Osteoblast (primary cell): ENCODE results near the gene CD6. TPM values are rescaled to one million over a fixed set of nuclear protein-coding genes. Genes with fewer than 3 reads are reported as not detected.

ENCODE experiments used
- DNase-seq: peaks from one replicate; pipeline ENCODE4 v3.0.0; 2011; ENCODE audit warnings: low spot score, mixed read lengths; ENCODE audit not compliant: insufficient read length; ENCODE audit errors: missing footprints
- H2AFZ ChIP-seq: 2 replicates; pipeline ENCODE4 v1.6.0; 2011; ENCODE audit warnings: mild to moderate bottlenecking, low read length
- H3K27ac ChIP-seq: 2 replicates; pipeline ENCODE4 v1.5.1; 2011; ENCODE audit warnings: mild to moderate bottlenecking, low read depth, low read length, moderate library complexity
- H3K27me3 ChIP-seq: 2 replicates; pipeline ENCODE4 v1.6.0; 2012; ENCODE audit warnings: mild to moderate bottlenecking, control low read depth, inconsistent platforms, low read length, moderate library complexity; ENCODE audit not compliant: insufficient read depth
- H3K36me3 ChIP-seq: 2 replicates; pipeline ENCODE4 v1.5.1; 2011; ENCODE audit warnings: mild to moderate bottlenecking, low read length, control low read depth, moderate library complexity; ENCODE audit not compliant: insufficient read depth
- H3K4me1 ChIP-seq: 2 replicates; pipeline ENCODE4 v1.5.1; 2011; ENCODE audit warnings: mild to moderate bottlenecking, low read length, control low read depth, moderate library complexity; ENCODE audit not compliant: insufficient read depth
- H3K4me2 ChIP-seq: 2 replicates; pipeline ENCODE4 v1.6.0; 2011; ENCODE audit warnings: mild to moderate bottlenecking, low read length; ENCODE audit not compliant: insufficient read depth
- H3K4me3 ChIP-seq: fragments of 200-600 bp; sonication (generic); 3 replicates; pipeline ENCODE4 v1.5.1; 2012; ENCODE audit warnings: mild to moderate bottlenecking, low read length, inconsistent platforms; ENCODE audit not compliant: insufficient read depth
- H3K79me2 ChIP-seq: 2 replicates; pipeline ENCODE4 v1.6.0; 2012; ENCODE audit warnings: mild to moderate bottlenecking, low read length, control low read depth, inconsistent platforms; ENCODE audit not compliant: insufficient read depth
- H3K9me3 ChIP-seq: 2 replicates; pipeline ENCODE4 v1.5.1; 2011; ENCODE audit warnings: low read depth, low read length, control low read depth
- H4K20me1 ChIP-seq: 2 replicates; pipeline ENCODE4 v1.6.0; 2012; ENCODE audit warnings: mild to moderate bottlenecking, low read length, control low read depth; ENCODE audit not compliant: insufficient read depth
- CTCF ChIP-seq: IDR thresholded peaks from 2 replicates; pipeline ENCODE4 v1.5.1; 2011; ENCODE audit warnings: mild to moderate bottlenecking, low read depth, low read length, moderate library complexity; ENCODE audit errors: extremely low read depth
- total RNA-seq: library from RNA; depleted of rRNA; stranded (reverse); fragments of >200 nt; gene quantifications from 2 replicates; pipeline ENCODE4 v1.2.3, GENCODE V29; 2012

CD6 gene
- total RNA-seq, 1 donor = not detected

- H3K9me3 ChIP-seq = no peaks in the 10 kb centered on the region
- TF ChIP-seq CTCF = no peak
- peaks cover 29% of the 10 kb centered on the region for H3K27me3 ChIP-seq
- H3K27ac ChIP-seq = no peak overlapping the region
- H3K36me3 ChIP-seq = no peaks in the 10 kb centered on the region
- no peaks in the 10 kb centered on the region for H3K79me2 ChIP-seq
- no peak overlapping the region for H3K4me2 ChIP-seq
- H2AFZ ChIP-seq = no peak overlapping the region
- no peak overlapping the region for H3K4me3 ChIP-seq
- H3K4me1 ChIP-seq = no peaks in the 10 kb centered on the region
- H4K20me1 ChIP-seq = no peaks in the 10 kb centered on the region
- DNase-seq = no peak
Measured at GRCh38 chr11:61024938-61025820, 53.7 kb downstream of the CD6 start.

GRCh38 chr11:61025821-61026120 lies 54.3 kb downstream of the CD6 start:
- Histone ChIP-seq H3K4me1 (no peaks in the 10 kb centered on the region), H3K27ac (no peak overlapping the region), H2AFZ (no peak overlapping the region), H3K4me2 (no peak overlapping the region), H3K27me3 (peaks cover 26% of the 10 kb centered on the region), H3K79me2 (no peaks in the 10 kb centered on the region), H3K36me3 (no peaks in the 10 kb centered on the region), H3K4me3 (no peak overlapping the region), H3K9me3 (no peaks in the 10 kb centered on the region), H4K20me1 (no peaks in the 10 kb centered on the region)
- TF ChIP-seq CTCF = no peak
- DNase-seq = no peak

GRCh38 chr11:61026121-61027031 lies 54.9 kb downstream of the CD6 start:
- DNase-seq = no peak
- TF ChIP-seq CTCF = no peak
- no peak overlapping the region for H3K4me2 ChIP-seq

More at GRCh38 chr11:61026121-61027031, 54.9 kb downstream of the CD6 start:
- Histone ChIP-seq H3K27ac (no peak overlapping the region), H4K20me1 (no peaks in the 10 kb centered on the region), H3K4me3 (no peak overlapping the region), H3K79me2 (no peaks in the 10 kb centered on the region), H2AFZ (no peak overlapping the region), H3K4me1 (no peaks in the 10 kb centered on the region), H3K36me3 (no peaks in the 10 kb centered on the region), H3K9me3 (no peaks in the 10 kb centered on the region), H3K27me3 (peaks cover 20% of the 10 kb centered on the region)
